NCI-H2107 (cell line): Measurements from ENCODE around the gene SPIRE1.

Experiments
- DNase-seq: peaks from one replicate; lab custom pipeline; 2025; lab: John Stamatoyannopoulos, UW

Gene SPIRE1

DNA sequence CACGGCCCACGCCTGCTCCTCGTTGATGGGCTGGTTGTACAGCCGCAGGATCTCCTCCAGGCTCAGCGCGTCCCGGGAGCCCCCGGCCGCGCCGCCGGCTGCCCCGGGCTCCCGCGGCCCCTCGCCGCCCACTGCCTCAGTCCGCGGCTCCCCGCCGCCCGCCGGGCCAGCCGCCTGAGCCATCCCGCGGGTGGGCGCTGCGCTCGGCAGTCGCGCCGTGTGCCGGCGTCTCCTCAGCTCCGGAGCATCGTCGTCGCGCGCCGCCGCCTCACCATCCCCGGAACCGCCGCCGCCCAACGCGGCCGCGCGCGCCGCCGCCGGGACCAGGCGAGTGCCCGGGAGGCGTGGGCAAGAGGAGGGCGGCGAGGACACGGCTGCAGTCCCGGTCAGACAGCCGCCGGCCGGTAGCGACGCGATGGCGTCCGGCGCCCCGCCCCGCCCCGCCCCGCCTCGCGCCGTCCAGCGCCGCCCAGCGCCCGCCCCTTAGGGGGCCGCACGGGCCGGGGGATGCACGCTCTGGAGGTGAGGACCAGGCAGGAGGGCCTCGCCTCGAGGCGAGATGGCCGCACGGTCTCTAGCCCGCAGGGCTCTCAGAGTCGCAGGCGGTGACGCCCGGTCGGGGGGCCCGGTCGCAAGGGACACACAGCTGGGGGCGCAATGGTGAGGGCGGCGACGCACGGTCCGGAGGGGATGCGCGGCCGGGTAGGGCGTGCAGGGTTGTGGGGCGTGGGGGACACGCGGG is at the start of gene SPIRE1:
Gene SPIRE1 (minus strand): TSS at position 424 of the 742 bp plus-strand sequence. CDS start 241 bp downstream, at position 183.
- no peak for DNase-seq

DNA sequence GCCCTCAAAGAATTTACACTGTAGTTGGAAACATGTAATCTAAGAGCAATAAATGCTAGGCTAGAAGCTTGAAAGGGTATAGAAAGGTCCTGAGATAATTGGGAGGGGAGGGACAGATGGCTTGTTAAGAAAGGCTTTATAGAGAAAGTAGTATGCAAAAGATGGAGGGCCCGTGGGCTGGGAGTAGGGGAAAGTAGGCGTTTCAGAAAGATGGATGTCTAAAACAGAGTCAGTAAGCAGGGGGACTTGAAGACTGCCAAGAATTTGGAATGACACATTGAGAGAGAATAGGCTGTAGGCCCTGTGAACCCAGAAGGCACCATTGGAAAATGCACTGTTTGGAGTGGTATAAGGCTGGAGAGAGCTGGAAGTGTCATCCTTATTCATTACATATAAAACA is 45.8 kb upstream of the SPIRE1 start:
- DNase-seq = no peak

- DNase-seq = no peak
Observed at GRCh38 chr18:12703096-12703567, 45.2 kb upstream of the SPIRE1 start.

GRCh38 chr18:12702221-12703095 is 44.6 kb upstream of the SPIRE1 start, which contains the start of the genes CEP76 and PSMG2:
Gene CEP76 (minus strand): TSS chr18:12702723. CDS start chr18:12702548, 175 bp downstream.
Gene PSMG2 (plus strand): TSS chr18:12703042. CDS start chr18:12703108, 66 bp downstream.
- DNase-seq = peak; percentile 46

- no peak for DNase-seq
Observed at GRCh38 chr18:12701161-12701560, 43.3 kb upstream of the SPIRE1 start.

DNA sequence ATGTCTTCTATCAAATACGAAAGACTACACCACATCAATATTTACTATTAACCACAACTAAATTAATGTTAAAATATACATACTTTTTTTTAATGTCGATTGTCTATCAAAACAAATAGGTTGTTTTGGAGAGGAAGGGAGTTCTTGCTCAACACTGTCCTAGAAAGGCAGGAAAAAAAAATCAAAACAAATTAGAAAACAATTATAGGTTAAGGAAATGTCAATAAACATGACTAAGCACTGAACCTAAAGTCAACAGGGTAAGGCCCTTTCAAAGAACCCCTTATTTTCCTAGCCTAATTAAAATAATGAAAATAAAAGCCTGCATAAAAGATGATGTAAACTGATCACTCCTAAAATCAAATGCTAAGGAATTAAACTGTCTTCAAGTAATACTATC is 41.8 kb upstream of the SPIRE1 start:
- no peak for DNase-seq

DNA sequence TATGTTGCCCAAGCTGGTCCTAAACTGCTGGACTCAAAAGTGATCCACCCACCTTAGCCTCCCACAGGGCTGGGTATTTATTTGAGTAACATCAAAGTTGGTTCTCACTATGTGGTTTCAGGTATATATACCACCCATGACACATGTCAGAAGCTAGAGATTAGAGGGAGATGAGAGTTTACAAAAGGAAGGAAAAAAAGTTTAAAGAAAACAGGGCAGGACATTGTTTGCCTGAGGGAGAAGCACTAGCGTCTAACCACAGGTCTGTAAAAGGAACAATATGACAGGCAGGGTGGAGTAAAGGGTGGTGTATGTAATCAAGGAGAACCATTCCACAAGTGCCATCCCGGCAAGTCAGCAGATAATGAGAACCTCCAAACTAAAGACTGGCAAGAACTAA is 36.1 kb upstream of the SPIRE1 start:
- DNase-seq = no peak

DNA sequence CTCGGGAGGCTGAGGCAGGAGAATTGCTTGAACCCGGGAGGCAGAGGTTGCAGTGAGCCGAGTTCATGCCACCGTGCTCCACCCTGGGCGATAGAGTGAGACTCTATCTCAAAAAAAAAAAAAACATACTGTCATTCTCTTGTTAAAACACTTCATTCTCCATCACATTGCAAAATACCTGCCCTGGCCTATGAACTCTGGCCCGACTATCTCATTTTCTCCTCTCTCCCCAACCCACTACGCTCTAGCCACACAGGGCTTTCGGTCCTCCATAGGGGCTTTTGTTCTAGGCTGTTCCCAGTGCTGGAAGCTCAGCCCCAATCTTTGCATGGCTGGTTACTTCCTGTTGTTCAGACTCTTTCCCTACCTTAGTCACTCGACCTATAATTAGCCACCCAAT is 34.3 kb upstream of the SPIRE1 start:
- DNase-seq = no peak

DNA sequence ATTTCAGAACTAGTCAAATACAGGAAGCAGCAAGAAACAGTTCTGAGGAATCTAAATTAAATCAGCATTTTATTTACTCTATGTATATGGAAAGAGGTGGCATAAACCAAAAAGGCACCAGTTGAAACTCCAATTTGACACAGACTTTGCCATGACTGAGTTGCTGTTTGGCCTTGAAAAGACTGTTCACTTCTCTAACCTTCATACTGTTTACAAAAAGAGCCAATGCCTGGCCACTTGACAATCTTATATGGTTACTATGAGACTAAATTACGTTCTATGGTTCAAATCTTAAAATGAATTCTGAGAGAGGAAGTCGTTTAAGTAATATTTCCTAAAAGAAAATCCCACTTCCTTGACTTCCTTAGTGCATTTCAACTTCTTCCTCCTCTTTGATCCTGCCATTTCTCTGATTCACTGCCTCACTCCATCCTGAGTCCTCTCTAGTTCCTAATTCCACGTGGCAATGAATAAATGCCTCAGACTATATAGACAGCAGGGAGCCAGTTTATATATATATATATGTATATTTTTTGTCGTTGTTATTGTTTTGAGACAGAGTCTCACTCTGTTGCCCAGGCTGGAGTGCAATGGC is 31.4 kb upstream of the SPIRE1 start:
- no peak for DNase-seq

GRCh38 chr18:12686100-12686499 is 28.2 kb upstream of the SPIRE1 start:
- no peak for DNase-seq

GRCh38 chr18:12679183-12679786 is 21.4 kb upstream of the SPIRE1 start:
- no peak for DNase-seq

GRCh38 chr18:12668041-12668440 is 10.1 kb upstream of the SPIRE1 start:
- no peak for DNase-seq

DNA sequence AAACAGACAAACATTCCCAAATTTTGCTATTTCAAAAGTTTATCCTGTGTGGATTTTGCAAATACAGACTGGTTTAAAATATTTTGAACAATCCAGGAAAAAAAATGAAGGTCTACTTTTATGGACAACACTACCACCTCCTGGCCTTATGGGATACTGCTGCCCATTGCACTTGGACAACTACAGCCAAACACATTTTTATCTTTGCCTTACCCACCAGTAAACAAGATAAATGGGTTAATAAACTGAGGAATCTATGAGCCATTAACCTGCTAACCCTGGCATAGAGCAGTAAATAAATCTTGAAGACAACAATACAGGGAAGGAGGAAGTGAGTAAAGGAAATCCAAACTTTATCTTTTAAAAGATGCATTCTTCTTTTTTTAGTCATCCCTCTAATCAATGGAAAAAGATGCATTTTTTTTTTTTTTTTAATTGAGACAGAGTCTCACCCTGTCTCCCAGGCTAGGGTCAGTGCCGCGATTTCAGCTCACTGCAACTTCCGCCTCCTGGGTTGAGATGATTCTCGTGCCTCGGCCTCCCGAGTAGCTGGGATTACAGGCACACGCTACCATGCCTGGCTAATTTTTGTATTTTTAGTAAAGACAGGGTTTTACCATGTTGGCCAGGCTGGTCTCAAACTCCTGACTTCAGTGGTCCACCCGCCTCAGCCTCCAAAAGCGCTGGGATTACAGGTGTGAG is 2.1 kb upstream of the SPIRE1 start:
- no peak for DNase-seq

DNA sequence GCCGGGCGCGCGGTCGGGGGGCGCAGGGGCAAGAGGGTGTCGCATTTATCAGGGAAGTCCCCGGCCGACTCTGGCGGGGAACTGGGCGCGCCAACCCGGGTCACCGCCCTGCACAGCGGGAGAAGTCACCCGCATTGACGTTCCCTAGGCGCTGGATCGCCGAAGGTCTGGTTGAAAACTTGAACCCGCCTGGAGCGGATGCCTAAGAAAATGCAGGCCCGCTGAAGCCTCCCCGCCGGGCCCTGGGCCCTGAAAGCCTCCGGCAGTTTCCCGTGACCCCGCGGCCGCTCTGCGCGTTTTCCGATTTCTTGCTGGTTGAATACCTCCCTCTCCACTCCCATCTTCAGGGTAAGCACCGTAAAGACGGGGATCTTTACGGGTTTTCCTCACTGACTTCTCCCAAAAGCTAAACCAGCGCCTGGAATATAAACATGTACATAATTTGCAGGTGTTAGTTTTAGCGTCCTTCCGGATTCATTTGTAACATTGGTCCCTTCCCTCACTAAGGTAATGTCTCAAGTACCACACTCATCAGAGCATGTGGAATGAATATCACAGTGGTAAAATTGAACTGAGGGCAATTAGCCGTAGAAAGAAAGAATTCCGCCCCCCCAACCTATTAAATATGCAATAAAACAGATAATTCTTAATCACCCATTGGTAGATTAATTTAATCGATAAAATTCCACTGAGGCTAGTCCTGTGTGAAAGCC is 675 bp upstream of the SPIRE1 start:
- no peak for DNase-seq

GRCh38 chr18:12656938-12657683 is 796 bp downstream of the SPIRE1 start:
- DNase-seq = no peak

GRCh38 chr18:12656605-12656937 is 1.3 kb downstream of the SPIRE1 start:
- DNase-seq = no peak

GRCh38 chr18:12654971-12655370 is 2.9 kb downstream of the SPIRE1 start:
- no peak for DNase-seq

DNA sequence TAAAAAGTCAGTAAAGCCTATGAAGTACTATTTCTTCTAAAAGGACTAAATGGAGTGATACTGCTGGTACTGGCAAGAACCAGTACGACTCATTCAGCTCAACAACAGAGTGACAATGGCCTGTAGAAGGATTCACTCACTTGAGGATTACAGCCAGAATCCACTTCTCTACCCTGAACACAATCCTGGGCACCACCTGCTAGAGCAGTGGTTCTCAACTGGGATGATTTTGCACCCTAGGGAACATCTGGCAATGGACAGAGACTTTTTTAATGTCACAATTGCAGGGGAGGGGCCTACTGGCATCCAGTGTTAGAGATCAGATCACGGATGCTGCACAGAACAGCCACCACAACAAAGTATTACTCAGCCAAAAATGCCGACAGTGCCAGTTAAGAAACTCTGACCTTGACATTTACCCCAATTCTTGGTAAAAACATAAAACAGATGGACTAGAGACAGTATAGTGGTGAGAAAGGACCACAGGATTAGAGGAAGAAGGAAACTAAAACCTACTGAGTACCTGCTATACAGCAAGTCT is 5.0 kb downstream of the SPIRE1 start:
- no peak for DNase-seq

- DNase-seq = no peak
Observed at GRCh38 chr18:12651651-12652050, 6.3 kb downstream of the SPIRE1 start.

DNA sequence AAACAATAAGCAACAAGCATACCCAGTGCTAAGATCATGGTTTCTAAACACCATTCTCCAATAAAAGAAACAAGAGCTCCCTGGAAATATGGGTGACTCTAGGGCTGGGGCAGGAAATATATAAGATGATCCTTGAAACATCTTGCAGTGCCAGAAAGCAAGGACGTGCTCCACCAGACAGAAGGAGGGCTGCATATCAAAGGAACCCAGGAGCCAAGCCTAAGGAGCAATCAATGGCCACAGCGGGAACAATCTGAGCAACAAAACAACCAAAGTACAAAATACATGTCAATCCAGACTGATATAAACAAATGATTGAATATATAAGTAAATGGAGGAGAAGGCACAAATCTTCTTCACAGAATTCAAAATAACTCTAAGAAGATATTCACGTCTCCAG is 10.1 kb downstream of the SPIRE1 start:
- DNase-seq = no peak
